H9 (cell line): ENCODE measurements around the gene RPP25. TPM values are rescaled to one million over a fixed set of nuclear protein-coding genes. Genes with fewer than 3 reads are reported as not detected.

ENCODE experiments used
- DNase-seq: peaks from one replicate; pipeline ENCODE4 v3.0.0-alpha.2; 2017
- H2AFZ ChIP-seq: one replicate; pipeline ENCODE4 v1.6.1; 2013; ENCODE audit warnings: mild to moderate bottlenecking, low read length, control low read depth, moderate library complexity
- H2AK5ac ChIP-seq: 2 replicates; pipeline ENCODE4 v1.6.1; 2013; ENCODE audit warnings: low read length, control low read depth, mixed read lengths; ENCODE audit not compliant: insufficient read length
- H2BK120ac ChIP-seq: one replicate; pipeline ENCODE4 v1.6.1; 2013; ENCODE audit warnings: low read depth, mild to moderate bottlenecking, low read length, control low read depth, inconsistent platforms; ENCODE audit not compliant: poor library complexity, severe bottlenecking
- H2BK12ac ChIP-seq: 2 replicates; pipeline ENCODE4 v1.6.1; 2013; ENCODE audit warnings: low read length, control low read depth, mixed read lengths, low read depth; ENCODE audit not compliant: insufficient read length
- H2BK15ac ChIP-seq: 2 replicates; pipeline ENCODE4 v1.6.1; 2013; ENCODE audit warnings: low read depth, low read length, control low read depth
- H2BK20ac ChIP-seq: one replicate; pipeline ENCODE4 v1.6.1; 2013; ENCODE audit warnings: low read depth, mild to moderate bottlenecking, low read length, control low read depth, inconsistent platforms; ENCODE audit not compliant: poor library complexity, severe bottlenecking
- H2BK5ac ChIP-seq: 2 replicates; pipeline ENCODE4 v1.6.1; 2013; ENCODE audit warnings: low read length, control low read depth, mixed read lengths; ENCODE audit not compliant: insufficient read length
- H3K14ac ChIP-seq: 2 replicates; pipeline ENCODE4 v1.6.1; 2013; ENCODE audit warnings: low read length, control low read depth; ENCODE audit not compliant: insufficient read depth
- H3K18ac ChIP-seq: 2 replicates; pipeline ENCODE4 v1.6.1; 2013; ENCODE audit warnings: low read depth, mild to moderate bottlenecking, mixed read lengths, low read length, control low read depth; ENCODE audit not compliant: insufficient read length
- H3K23ac ChIP-seq: 2 replicates; pipeline ENCODE4 v1.6.1; 2013; ENCODE audit warnings: low read length, control low read depth, mixed read lengths, low read depth; ENCODE audit not compliant: insufficient read length
- H3K23me2 ChIP-seq: 2 replicates; pipeline ENCODE4 v1.6.1; 2013; ENCODE audit warnings: low read depth, mild to moderate bottlenecking, mixed read lengths, low read length, control low read depth; ENCODE audit not compliant: insufficient read length, poor library complexity, severe bottlenecking
- H3K27ac ChIP-seq: 2 replicates; pipeline ENCODE4 v1.5.1; 2013; ENCODE audit warnings: low read length, control low read depth, mixed read lengths, low read depth; ENCODE audit not compliant: insufficient read length
- H3K27me3 ChIP-seq: 2 replicates; pipeline ENCODE4 v1.6.1; 2013; ENCODE audit warnings: low read length, control low read depth, inconsistent platforms; ENCODE audit not compliant: insufficient read depth
- H3K4ac ChIP-seq: 2 replicates; pipeline ENCODE4 v1.6.1; 2013; ENCODE audit warnings: low read depth, mild to moderate bottlenecking, control low read depth, inconsistent platforms, low read length, moderate library complexity
- H3K4me1 ChIP-seq: 2 replicates; pipeline ENCODE4 v1.6.1; 2013; ENCODE audit warnings: low read length, control low read depth, inconsistent platforms; ENCODE audit not compliant: insufficient read depth
- H3K4me2 ChIP-seq: 2 replicates; pipeline ENCODE4 v1.6.1; 2013; ENCODE audit warnings: low read length, control low read depth, mixed read lengths; ENCODE audit not compliant: insufficient read length, insufficient read depth
- H3K56ac ChIP-seq: 2 replicates; pipeline ENCODE4 v1.6.1; 2013; ENCODE audit warnings: low read depth, mild to moderate bottlenecking, mixed read lengths, low read length, control low read depth; ENCODE audit not compliant: insufficient read length
- H3K79me1 ChIP-seq: 2 replicates; pipeline ENCODE4 v1.6.1; 2013; ENCODE audit warnings: low read depth, mild to moderate bottlenecking, moderate library complexity, low read length, control low read depth, inconsistent platforms; ENCODE audit not compliant: insufficient read depth, poor library complexity, severe bottlenecking
- H3K79me2 ChIP-seq: 2 replicates; pipeline ENCODE4 v1.6.1; 2013; ENCODE audit warnings: low read length, control low read depth, inconsistent platforms; ENCODE audit not compliant: insufficient read depth
- H3K9ac ChIP-seq: 2 replicates; pipeline ENCODE4 v1.6.1; 2013; ENCODE audit warnings: low read length, control low read depth, mixed read lengths; ENCODE audit not compliant: insufficient read length; ENCODE audit errors: extremely low read depth
- H3K9me3 ChIP-seq: one replicate; pipeline ENCODE4 v1.6.1; 2013; ENCODE audit warnings: low read depth, low read length, inconsistent platforms; ENCODE audit not compliant: control insufficient read depth
- H3T11ph ChIP-seq: one replicate; pipeline ENCODE4 v1.6.1; 2013; ENCODE audit warnings: mild to moderate bottlenecking, low read length, control low read depth, inconsistent platforms
- H4K20me1 ChIP-seq: one replicate; pipeline ENCODE4 v1.6.1; 2013; ENCODE audit not compliant: control insufficient read depth, insufficient read length, insufficient read depth
- H4K5ac ChIP-seq: 2 replicates; pipeline ENCODE4 v1.6.1; 2013; ENCODE audit warnings: low read depth, mild to moderate bottlenecking, mixed read lengths, low read length, control low read depth; ENCODE audit not compliant: insufficient read length
- H4K8ac ChIP-seq: replicated peaks from 2 replicates; pipeline ENCODE4 v1.6.1; 2013; ENCODE audit warnings: low read length, control low read depth, mixed read lengths, low read depth; ENCODE audit not compliant: insufficient read length
- H4K91ac ChIP-seq: 2 replicates; pipeline ENCODE4 v1.6.1; 2013; ENCODE audit warnings: low read depth, mild to moderate bottlenecking, moderate library complexity, mixed read lengths, low read length, control low read depth; ENCODE audit not compliant: insufficient read length
- H3K27ac Mint-ChIP-seq, 3 experiments: 2 replicates in 2 of 3; 3 replicates in 1 of 3; pipeline ENCODE4 v1.8.0; 2020 to 2021; ENCODE audit warnings: mixed read lengths in 3 of 3, mild to moderate bottlenecking in 1 of 3, moderate library complexity in 1 of 3
- H3K27me3 Mint-ChIP-seq: 2 replicates; pipeline ENCODE4 v1.8.0; 2021; ENCODE audit warnings: low read depth, mild to moderate bottlenecking, moderate library complexity, mixed read lengths
- H3K36me3 Mint-ChIP-seq, 3 experiments: 2 replicates in 2 of 3; 3 replicates in 1 of 3; pipeline ENCODE4 v1.8.0; 2020 to 2021; ENCODE audit warnings: low read depth in 3 of 3, mixed read lengths in 3 of 3; ENCODE audit not compliant: insufficient read depth in 1 of 3
- H3K4me1 Mint-ChIP-seq, 2 experiments: 2 replicates each; pipeline ENCODE4 v1.8.0; 2020; ENCODE audit warnings: mixed read lengths in 2 of 2
- H3K4me3 Mint-ChIP-seq, 2 experiments: 2 replicates in 1 of 2; 3 replicates in 1 of 2; pipeline ENCODE4 v1.8.0; 2020 to 2021; ENCODE audit warnings: mild to moderate bottlenecking in 2 of 2, mixed read lengths in 2 of 2, moderate library complexity in 1 of 2
- H3K9me3 Mint-ChIP-seq, 2 experiments: 2 replicates in 1 of 2; 3 replicates in 1 of 2; pipeline ENCODE4 v1.8.0; 2020; ENCODE audit warnings: mild to moderate bottlenecking in 2 of 2, mixed read lengths in 2 of 2, moderate library complexity in 1 of 2
- WGBS: extraction: QIAGEN DNeasy Blood & Tissue Kit; methylation state at CpG from one replicate; pipeline ENCODE4 v1.1.7; 2013; ENCODE audit warnings: missing lambda C conversion rate, low lambda C conversion rate, mixed read lengths; ENCODE audit not compliant: insufficient read length; ENCODE audit errors: extremely low coverage; 5-methylcytosine and 5-hydroxymethylcytosine counted together
- total RNA-seq: library from RNA; stranded (reverse); gene quantifications from 2 replicates; pipeline ENCODE4 v1.2.1, GENCODE V29; 2021
- TF ChIP-seq, protein P1 (sequence below): fragments of 200-600 bp; sonication (generic); conservative IDR thresholded peaks from 3 replicates; pipeline ENCODE4 v1.8.0; 2021; ENCODE audit warnings: antibody characterized with exemption, mild to moderate bottlenecking

Gene RPP25
- total RNA-seq, 1 experiment from 2014 or later: 12.6 TPM

GRCh38 chr15:74933573-74933972, 23.0 kb downstream of the RPP25 start:
- Histone ChIP-seq H2BK12ac (no peak overlapping the region), H2BK120ac (no peak overlapping the region), H3K9me3 (no peaks in the 10 kb centered on the region), H3K27ac (no peak overlapping the region), H4K91ac (no peak overlapping the region), H3K14ac (no peak overlapping the region), H2AFZ (no peak overlapping the region), H2BK5ac (no peak overlapping the region), H4K5ac (no peak overlapping the region), H3K23me2 (no peaks in the 10 kb centered on the region), H3K4me1 (no peaks in the 10 kb centered on the region), H2BK20ac (no peak overlapping the region), H3K4ac (no peak overlapping the region), H3K27me3 (no peaks in the 10 kb centered on the region), H2AK5ac (no peak overlapping the region), H3K56ac (no peak overlapping the region), H3K9ac (no peak overlapping the region), H3K79me1 (peaks cover 3% of the 10 kb centered on the region), H3K23ac (no peak overlapping the region), H2BK15ac (no peak overlapping the region), H3K18ac (no peak overlapping the region), H3K79me2 (peaks cover 24% of the 10 kb centered on the region; the same call in 1 of the 2 replicates), H3K4me2 (no peak overlapping the region), H4K8ac (no peak overlapping the region), H4K20me1 (no peaks in the 10 kb centered on the region), H3T11ph (no peak overlapping the region)
- TF ChIP-seq, protein P1, sequence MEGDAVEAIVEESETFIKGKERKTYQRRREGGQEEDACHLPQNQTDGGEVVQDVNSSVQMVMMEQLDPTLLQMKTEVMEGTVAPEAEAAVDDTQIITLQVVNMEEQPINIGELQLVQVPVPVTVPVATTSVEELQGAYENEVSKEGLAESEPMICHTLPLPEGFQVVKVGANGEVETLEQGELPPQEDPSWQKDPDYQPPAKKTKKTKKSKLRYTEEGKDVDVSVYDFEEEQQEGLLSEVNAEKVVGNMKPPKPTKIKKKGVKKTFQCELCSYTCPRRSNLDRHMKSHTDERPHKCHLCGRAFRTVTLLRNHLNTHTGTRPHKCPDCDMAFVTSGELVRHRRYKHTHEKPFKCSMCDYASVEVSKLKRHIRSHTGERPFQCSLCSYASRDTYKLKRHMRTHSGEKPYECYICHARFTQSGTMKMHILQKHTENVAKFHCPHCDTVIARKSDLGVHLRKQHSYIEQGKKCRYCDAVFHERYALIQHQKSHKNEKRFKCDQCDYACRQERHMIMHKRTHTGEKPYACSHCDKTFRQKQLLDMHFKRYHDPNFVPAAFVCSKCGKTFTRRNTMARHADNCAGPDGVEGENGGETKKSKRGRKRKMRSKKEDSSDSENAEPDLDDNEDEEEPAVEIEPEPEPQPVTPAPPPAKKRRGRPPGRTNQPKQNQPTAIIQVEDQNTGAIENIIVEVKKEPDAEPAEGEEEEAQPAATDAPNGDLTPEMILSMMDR: no peak
- H3K27me3 Mint-ChIP-seq: no peaks in the 10 kb centered on the region
- peaks cover 6 to 15% of the 10 kb centered on the region in 2 experiments for H3K4me1 Mint-ChIP-seq
- DNase-seq: no peak
- no peaks in the 10 kb centered on the region for H3K9me3 Mint-ChIP-seq
- no CpG with 5 or more reads among the region's 2 CpGs for WGBS
- peaks cover 15 to 32% (median 30%) of the 10 kb centered on the region in 3 experiments; a peak in 6 of 7 replicates for H3K36me3 Mint-ChIP-seq
- no peak overlapping the region for H3K27ac Mint-ChIP-seq
- H3K4me3 Mint-ChIP-seq: no peak overlapping the region
